CD4-positive, alpha-beta T cell treated with Interleukin-17A for 1 hour (primary cell): ENCODE data around the gene HSPH1.
"Not testable (repeated sequence)": the region's sequence is repeated elsewhere in the genome, so short reads cannot be mapped to it uniquely, and the experiment has no call there.

Source experiments
- DNase-seq: peaks from one replicate; pipeline ENCODE4 v3.0.0-alpha.2; 2020

HSPH1 gene

DNA sequence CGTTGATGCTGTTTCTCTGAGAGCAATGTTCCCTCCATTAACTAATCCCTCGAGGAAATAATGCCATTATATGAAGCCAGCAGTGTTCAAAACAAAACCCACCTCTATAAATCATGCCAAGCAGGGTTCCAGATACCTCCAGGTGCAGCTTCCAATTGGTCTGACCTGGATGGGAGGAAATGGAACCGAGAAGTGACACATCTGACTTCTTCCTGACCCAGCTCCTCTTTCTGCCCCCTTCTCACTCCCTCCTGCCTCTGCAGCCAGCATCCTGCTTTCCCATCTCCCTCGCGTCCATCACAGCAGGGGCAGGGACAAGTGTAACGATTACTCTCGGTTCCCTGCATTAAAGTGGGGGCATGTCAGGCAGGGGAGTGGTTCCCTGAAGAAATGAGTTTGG lies 37.5 kb downstream of the HSPH1 start:
- DNase-seq: no peak

DNA sequence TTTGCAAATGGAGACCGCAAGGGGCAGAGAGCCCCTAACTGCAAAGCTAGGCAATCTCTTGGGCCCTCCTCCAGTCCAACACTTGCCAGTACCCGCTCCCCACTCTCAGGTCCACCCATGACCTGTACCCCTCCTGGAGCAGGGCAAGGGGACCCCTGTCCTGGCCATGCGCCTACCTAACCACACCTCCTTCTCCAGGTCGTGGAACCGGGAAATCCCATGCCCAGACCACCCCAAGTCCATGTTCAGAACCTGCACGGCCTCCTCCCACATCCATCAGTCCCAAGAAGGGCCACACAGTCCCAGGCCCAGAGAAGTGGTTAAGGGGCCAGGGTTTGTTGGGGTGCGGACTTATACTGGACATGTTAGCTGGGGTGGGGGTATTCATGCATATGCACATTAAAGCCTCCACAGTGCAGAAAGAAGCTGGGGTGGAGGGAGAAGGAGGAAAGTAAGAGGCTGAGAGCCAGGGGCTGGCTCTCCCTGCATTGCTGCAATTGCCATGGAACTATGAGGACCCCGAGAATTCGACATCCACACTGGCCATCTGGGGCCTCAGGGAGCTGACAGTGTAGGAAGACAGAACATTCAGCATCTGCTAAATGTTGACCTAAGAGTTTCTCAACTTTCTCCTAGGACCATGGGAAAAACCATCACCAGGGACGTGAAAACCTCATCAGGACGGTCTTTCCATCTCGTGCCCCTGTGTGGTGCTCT lies 39.0 kb downstream of the HSPH1 start:
- no peak for DNase-seq

DNA sequence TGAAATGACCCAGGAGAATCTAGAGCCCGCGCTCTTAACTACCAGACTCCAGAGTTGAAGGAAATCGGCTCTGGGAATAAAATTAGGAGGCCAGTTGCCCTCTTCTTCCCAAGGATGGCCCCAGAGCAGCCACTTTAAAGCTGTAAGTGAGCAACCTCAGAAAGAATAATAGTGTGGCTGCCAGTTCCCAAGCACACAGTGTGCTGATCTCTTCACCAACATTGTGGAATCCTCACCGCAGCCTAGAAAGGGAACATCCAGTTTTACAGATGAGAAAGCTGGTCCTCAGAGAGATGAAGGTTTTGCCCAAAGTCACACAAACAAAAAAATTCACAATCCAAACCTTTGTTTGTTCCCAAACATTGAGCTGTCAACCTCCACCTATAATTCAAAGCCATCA lies 39.6 kb downstream of the HSPH1 start:
- no peak for DNase-seq

DNA sequence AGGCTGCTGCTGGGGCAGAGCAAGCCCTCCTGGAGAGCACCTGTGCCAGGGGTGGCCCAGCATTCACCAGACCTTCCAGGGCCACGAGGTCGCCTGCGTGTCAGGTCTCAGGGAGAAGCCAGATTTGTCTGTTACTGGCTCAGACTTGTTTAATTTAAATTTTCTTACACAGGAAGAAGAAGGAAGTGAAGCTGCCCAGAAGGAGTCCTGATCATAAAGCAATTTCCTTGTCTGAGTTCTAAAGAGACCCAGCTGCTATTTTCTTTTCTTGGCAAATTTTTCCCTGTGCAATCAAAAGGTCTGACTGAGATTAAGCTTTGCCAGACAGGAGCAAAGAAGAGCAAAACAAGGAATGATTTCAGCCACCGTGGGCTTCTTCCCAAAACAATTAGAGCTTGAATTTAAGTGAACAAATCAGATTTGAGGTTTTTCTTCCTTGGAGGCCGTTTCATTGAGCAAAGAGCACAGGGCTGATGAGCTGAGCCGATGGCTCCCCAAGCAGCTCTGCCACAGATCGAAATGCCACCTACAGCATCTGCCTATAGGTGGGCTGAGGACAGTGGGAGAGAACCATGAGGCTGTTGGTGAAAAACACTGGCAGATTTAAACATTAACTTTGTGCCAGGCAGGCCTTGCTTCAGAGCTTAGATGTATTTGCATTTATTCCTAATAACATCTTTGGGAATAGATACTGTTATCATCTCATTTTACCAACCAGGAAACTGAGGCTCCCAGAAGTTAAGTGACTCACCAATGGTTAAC lies 40.1 kb downstream of the HSPH1 start:
- DNase-seq: no peak

DNA sequence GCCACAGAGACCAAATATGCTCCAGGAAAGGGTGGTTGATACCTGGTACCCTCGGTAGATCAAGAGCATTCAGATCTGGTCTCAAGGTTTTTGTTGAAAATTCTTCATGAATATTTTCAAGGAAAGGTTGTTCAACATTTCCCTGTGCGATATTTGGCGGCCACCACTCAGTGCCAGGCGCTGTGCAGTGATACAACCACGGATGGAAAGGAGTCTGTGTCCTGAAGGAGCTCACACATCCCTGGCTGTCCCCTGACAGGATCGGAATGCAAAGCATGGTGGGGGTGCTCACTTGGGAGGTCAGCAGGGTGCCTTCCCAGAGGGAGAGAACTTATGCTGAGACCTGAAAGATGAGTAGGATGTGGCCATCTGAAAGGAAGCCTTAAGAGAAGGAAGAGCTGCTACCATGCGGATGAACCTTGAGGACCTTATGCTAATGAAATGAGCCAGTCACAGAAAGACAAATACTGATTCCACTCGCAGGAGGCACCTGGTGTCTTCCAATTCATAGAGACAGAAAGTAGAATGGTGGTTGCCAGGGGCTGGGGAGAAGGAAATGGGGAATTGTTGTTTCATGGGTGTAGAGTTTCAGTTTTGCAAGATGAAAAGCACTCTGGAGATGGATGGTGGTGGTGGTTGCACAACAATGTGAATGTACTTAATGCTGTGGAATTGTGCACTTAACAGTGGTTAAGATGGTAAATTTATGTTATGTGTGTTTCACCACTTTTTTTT lies 41.6 kb downstream of the HSPH1 start:
- DNase-seq: no peak

DNA sequence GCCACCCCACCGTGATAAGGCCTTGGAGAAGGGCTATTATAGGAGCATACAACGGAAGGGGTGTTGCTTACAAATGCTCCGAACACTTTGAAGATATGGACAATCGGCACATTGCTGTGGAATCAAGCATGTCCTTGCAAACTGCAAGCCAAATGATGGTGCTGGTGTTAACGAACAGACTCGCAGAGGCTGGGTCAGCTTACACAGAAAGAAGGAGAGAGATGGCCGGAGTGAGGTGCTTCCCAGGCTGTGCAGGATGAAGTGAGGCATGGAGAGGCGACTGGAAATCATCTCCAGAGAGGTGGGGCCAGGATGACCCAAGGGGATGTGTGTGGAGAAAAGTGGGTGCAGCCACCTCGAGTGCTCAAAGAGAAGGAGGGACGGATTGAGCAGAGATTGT lies 42.2 kb downstream of the HSPH1 start:
- no peak for DNase-seq

DNA sequence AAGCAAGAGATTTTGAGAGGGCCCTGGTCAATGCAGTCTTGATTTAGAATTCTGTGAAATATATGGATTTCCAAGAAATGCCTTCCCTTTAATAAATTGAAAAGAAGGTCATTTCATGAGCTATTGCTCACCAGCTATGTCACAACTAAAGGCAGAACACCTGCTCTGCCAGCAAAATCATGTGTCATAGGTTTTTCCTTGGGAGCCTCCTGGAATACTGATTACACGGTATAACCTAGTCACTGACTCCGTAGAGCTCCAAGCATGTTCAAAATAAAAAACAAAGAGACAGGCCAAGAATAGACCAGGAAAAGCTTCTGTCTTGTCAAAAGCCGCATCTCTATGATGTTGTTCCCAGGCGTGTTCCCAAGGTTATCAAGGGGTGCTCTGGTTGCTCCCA lies 45.5 kb downstream of the HSPH1 start:
- no peak for DNase-seq

DNA sequence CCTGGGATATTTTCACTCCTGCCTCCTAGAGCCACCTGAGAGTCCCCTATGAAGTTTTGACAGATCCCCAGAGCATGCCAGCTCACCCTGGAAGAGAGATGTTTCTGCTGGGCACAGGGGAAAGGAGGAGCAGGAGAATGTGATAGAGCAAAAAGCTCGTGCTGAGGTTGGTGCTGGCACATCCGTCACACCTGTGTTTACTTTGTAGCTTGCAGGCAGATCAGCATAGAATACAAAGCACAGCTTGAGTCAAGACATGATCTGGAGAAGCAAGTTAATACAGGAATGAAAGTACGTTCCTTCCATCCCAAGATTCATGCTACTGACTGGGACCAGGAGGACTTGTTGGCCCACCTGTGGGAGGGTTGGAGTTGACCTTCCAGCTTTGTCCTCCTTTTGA lies 46.1 kb downstream of the HSPH1 start:
- no peak for DNase-seq

DNA sequence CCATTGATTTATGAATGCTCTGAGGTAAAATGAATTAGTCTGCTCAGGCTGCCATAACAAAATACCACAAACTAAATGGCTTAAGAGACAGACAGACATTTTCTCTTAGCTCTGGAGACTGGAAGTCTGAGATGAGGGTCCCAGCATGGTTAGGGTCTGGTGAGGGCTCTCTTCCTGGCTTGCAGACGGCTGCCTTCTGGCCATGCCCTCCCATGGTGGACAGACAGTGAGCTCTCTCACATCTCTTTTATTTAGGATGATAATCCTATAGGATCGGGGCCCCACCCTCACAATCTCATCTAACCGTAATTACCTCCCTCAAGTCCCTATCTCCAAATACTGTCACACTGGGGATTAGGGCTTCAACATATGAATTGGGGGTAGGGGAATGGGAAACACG lies 47.1 kb downstream of the HSPH1 start:
- DNase-seq: no peak

DNA sequence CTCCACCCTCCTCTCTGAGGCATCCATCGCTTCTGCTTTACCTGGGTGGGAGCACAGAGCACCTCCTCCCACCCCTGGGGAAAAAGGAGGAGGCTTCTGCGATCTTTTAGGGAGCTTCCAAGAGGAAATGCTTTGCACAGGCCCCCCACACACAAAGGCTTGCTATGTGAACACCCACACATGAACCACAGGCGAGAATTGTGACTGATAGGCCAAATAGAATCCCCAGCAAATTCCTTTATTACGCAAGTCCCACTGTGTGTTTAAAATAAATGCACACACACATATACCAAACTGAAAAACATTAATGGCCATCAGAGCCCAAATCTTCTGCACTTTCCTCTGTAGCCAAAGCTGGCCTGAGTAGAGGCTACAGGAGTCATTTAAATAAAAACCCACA lies 50.6 kb downstream of the HSPH1 start:
- no peak for DNase-seq

DNA sequence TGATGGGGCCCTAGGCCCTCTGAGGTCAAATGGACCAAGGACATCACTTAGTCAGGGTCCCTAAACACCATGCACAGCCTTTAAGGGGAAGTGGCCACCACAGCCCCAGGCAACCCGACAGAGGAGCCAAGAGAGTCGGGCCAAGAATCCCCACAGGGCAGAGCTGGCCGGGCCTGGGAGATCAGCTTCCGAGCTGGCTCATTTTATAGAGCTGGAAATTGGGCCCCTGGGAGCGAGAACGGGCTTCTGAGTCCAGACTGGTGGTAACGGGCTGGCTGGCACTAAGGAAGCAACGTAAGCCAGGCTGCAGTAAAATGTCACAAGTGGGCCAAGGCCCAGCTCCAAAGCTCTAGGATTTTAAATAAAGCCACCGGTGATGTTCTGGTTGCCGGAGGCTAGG lies 51.1 kb downstream of the HSPH1 start:
- DNase-seq: no peak

DNA sequence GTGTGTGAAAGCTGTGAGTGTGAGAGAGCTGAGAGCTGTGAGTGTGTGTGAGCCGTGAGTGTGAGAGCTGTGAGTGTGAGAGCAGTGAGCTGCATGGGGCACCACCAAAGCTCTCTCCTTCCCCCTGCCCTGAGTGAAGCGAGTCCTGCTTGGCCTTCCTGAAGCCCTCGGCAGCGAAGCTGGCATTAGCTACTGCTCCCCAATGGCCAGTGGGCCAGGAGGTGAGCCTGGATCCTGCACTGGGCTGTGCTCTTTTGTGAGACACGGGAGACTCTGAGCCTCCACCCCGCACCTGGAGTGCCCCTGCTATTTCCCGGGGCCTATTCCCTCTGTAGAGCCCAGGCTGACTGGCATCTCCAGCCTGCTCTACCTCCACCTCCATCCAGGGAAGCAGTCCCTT lies 51.5 kb downstream of the HSPH1 start:
- no peak for DNase-seq

DNA sequence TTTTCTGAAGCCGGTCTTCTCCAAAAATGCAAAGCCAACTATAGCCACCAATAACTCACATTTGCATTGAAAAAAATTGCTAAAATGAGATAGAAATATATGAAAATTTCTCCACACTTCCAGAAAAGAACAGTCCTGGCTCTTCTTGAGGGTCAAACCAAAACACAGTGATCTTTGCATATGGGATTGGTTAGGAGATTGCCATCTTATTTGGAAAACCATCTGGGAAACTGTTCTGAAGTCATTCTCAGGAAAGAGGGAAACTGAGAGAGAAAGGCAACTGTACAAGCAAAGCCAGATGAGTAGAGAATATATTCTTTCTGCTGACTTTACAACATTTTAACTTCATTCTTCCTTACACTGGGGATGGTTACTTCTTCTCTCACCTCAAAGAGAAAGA lies 54.6 kb downstream of the HSPH1 start:
- no peak for DNase-seq

DNA sequence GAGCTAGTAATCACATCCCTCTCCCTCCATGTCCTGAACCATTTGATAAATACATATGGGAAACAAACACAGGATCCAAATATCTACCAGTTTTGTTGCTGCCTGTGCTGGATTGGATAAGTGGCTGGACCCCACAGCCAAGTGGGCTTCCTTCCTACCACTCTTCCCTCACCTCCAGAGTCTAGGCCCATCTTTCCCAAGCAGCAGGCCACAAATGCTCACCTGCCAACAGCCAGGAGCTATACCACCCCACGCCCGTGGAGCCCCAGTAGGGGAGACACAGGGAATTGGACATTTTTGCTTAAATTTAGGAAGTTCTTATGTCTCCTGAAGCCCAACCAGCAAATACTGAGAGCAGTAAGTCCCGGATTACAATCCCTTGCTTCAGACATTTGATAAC lies 55.8 kb downstream of the HSPH1 start:
- DNase-seq: no peak

DNA sequence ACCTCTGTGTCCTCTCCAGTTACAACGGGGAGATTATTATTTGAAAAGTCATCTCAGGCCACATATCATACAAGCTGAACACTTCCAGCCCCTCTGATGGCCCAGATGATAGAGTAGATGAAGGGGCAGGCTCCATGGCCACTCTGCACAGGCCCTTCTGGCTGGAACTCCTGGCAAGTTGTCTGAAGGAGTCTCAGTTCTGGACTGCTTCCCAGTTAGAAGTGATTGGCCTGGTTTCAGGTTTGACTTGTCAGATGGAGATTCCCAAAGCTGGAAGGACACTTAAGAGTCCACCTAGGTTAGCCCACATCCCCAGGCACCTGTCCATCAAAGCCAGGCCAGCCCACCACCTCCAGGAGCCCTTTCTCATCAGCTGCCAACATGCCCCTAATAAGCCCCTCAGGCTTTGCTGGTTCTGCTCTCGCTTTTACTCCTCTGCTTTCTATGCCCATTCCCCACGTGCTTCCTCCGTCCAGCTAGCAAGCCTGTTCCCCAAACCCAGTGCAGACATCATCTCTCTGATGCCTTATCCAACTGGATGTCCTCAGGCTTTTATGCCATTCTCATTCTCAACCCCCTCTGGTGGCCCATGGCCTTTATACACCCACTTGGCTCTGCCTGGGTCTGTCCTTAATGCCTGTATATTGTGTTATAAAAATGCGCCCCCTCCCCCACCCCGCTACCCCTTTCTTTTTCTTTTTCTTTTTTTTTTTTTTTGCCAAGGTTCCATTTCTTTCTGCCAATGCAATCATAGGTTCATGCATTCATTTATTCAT lies 56.5 kb downstream of the HSPH1 start:
- no peak for DNase-seq

DNA sequence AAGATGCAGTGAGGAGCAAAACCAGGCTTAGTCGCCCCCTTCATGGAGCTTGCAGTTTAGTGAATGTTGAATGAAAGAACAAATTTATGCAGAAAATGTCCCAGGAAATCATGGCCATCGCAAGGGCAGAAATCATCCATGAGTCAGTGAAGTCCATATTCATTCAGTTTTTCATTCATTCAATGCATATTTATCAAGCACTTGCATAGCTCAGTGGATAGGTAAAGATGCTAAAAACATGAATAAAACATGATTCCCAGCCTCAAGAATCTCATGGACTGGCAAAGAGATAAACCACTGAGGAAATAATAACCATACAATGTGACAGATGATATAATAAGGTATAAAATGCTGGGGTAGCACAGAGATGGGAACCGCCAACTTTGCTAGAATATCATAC lies 58.8 kb downstream of the HSPH1 start:
- no peak for DNase-seq

DNA sequence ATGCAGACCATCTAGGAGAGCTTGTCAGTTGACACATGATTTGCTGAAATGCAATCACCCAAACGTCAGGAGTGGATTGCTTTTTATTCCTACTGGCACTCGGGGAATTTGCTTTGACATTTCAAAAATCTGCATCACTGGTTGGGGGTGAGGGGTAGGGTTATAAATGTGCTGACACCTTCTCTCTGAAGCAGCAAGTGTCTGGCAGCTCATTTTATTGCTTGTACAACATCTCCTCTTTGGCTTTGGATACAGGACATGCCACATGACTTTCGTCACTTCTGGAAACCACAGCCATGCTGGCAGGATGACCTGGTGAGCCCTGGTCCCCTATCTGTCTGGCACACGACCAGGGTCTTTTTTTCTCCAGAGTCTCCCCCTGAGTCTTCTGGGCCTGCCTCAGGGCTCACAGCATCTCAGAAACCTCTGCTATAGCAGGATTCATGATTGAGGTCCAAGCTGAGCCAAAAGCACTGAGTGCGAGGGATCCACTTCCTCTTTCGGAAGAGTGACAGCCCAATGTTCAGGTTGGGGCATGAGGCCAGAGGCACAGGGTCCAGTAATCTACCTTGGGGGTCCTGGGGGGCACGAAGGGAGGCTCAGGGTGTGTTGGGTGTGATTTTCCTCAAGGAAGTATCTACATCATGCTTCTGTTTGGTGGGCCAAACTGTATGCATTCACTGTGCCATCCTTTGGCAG lies 60.1 kb downstream of the HSPH1 start:
- no peak for DNase-seq

DNA sequence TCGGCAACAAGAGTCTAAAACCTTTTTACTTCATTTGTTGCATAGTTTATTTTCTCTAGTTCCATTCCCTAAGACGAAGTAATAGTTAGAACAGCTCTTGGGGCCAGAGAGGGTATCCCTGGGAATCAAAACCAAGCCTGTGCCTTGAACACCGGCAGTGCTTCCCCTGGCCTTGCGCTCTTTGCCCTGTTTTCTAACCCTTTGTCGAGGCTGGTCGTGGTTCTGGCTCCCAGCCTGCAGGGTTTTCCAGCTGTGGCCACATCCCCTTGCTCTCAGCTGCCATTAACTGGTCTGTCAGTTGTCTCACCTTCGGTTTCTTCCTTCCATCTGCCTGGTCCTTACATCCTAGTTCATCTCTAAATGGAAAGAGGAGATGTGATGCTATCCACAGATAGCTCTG lies 61.0 kb downstream of the HSPH1 start:
- no peak for DNase-seq

DNA sequence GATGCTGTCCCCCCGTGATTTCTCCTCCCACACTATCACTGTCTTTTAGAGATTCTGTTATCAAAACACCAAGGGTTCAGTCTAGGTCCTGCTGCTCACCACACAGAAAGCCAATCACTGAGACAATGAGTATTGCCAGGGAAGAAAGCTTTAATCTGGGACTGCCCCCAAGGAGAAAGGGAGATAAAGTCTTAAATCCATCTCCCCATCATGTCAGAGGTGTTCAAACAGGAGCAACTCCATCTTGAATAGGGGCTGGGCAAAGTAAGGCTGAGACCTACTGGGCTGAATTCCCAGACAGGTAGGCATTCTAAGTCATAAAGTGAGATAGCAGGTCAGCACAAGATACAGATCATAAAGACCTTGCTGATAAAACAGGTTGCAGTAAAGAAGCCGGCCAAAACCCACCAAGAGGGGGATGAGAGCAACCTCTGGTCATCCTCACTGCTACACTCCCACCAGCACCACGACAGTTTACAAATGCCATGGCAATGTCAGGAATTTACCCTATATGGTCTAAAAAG lies 63.7 kb downstream of the HSPH1 start:
- not testable (repeated sequence) for DNase-seq

DNA sequence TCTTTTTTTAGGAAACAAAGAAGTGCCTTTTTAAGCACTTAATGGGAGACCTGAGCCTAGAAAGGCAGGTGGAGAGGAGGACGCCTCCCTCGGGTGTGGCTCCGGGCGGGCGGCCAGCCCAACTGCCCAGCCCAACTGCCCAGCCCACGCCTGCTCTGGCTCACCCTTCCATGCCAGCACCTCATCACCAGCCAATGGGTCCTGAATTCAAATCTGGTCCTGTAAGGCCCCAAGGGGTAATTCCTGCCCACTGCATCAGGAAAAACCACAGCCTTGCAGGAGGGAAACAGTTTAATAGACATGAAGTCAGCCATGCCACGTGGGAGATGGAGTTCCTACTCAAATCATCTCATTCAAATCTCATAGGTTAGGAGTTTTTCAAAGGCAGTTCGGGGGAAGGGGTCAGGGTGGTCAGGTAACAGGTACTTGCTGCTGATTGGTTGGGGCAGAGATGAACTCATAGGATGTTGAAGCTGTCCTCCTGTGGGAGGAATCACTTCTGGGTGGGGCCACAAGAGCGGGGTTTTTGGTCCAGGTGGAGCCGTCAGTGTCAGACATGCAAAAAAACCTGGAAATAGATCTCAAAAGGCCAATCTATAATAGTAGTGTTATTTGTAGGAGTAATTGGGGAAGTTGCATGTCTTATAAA lies 64.9 kb downstream of the HSPH1 start:
- no peak for DNase-seq

DNA sequence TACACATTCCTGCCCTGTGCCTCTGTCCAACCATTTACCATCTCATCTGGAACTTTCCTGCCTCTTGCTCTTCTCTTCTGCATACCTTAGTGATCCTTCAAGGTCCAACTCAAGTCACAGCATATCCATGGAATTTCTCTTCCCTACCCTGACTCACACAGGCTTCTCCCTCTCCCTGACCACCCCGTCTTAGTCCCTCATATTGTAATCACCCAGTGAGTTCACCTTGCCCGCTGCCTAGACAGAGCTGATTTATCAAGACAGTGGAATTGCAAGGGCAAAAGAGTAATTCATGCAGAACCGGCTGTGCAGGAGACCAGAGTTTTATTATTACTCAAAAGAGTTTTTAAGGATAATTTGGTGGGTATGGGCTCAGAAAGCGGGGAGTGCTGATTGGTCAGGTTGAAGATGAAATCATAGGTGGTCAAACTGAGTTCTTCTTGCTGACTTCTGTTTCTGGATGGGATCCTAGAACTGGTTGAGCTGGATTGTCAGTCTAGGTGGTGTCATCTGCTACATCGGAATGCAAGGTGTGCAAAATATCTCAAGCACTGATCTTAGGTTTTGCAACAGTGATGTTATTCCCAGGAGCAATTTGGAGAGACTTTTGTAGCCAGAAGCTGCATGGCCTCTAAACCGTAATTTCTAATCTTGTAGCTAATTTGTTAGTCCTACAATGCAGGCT lies 67.2 kb downstream of the HSPH1 start:
- DNase-seq: no peak
